BLaER1 (cell line): ENCODE measurements around the gene CDKN2A.

Experiments used
- H3K27ac ChIP-seq: shearing (Covaris generic); formaldehyde crosslinking; 2 replicates; pipeline ENCODE4 v1.8.1; 2022
- H3K27me3 ChIP-seq: shearing (Covaris generic); formaldehyde crosslinking; 2 replicates; pipeline ENCODE4 v1.8.1; 2022
- H3K36me3 ChIP-seq: shearing (Covaris generic); formaldehyde crosslinking; 2 replicates; pipeline ENCODE4 v1.8.1; 2022
- H3K4me1 ChIP-seq: shearing (Covaris generic); formaldehyde crosslinking; 2 replicates; pipeline ENCODE4 v1.8.1; 2022
- H3K4me2 ChIP-seq: shearing (Covaris generic); formaldehyde crosslinking; 2 replicates; pipeline ENCODE4 v1.8.1; 2022
- H3K4me3 ChIP-seq: shearing (Covaris generic); formaldehyde crosslinking; 2 replicates; pipeline ENCODE4 v1.8.1; 2022
- H3K9ac ChIP-seq: shearing (Covaris generic); formaldehyde crosslinking; 2 replicates; pipeline ENCODE4 v1.8.1; 2022
- H3K9me3 ChIP-seq: shearing (Covaris generic); formaldehyde crosslinking; 2 replicates; pipeline ENCODE4 v1.8.1; 2022
- H4K20me1 ChIP-seq: shearing (Covaris generic); formaldehyde crosslinking; 2 replicates; pipeline ENCODE4 v1.8.1; 2022
- Cebpa-rat ChIP-seq: shearing (Covaris generic); IDR thresholded peaks from 2 replicates; pipeline ENCODE4 v1.8.1; 2022

The CDKN2A gene

GRCh38 chr9:21995666-21996398 is 1.6 kb upstream of the CDKN2A start:
- H3K27me3 ChIP-seq = peaks cover 83% of the 10 kb centered on the region
- H3K27ac ChIP-seq = peak overlapping the region; percentile 88; the same call in 1 of the 2 replicates

GRCh38 chr9:21995006-21995665 is 944 bp upstream of the CDKN2A start:
- H3K9me3 ChIP-seq = peaks cover 2% of the 10 kb centered on the region
- no peaks in the 10 kb centered on the region for H3K36me3 ChIP-seq
- H3K9ac ChIP-seq = peak overlapping the region; percentile 86
- TF ChIP-seq Cebpa-rat = no peak
- peaks cover 63% of the 10 kb centered on the region for H4K20me1 ChIP-seq
- peak overlapping the region; percentile 88 for H3K27ac ChIP-seq
- peaks cover 83% of the 10 kb centered on the region for H3K27me3 ChIP-seq
- peak overlapping the region; percentile 88 for H3K4me2 ChIP-seq
- H3K4me1 ChIP-seq = peaks cover 16% of the 10 kb centered on the region
- H3K4me3 ChIP-seq = peak overlapping the region; percentile 80

More at GRCh38 chr9:21995666-21996398, 1.6 kb upstream of the CDKN2A start:
- peaks cover 16% of the 10 kb centered on the region for H3K4me1 ChIP-seq
- H3K9ac ChIP-seq = peak overlapping the region; percentile 86
- no peaks in the 10 kb centered on the region for H3K9me3 ChIP-seq
- H4K20me1 ChIP-seq = peaks cover 63% of the 10 kb centered on the region
- TF ChIP-seq Cebpa-rat = no peak
- H3K4me2 ChIP-seq = peak overlapping the region; percentile 88
- H3K4me3 ChIP-seq = peak overlapping the region; percentile 80
- no peaks in the 10 kb centered on the region for H3K36me3 ChIP-seq

- Histone ChIP-seq H3K4me1 (peaks cover 16% of the 10 kb centered on the region), H3K27me3 (peaks cover 83% of the 10 kb centered on the region), H3K9ac (peak within 1 kb of the TSS; percentile 86), H3K27ac (peak within 1 kb of the TSS; percentile 88), H3K4me2 (peak within 1 kb of the TSS; percentile 88), H3K9me3 (peaks cover 8% of the 10 kb centered on the region), H3K36me3 (peaks cover 4% of the 10 kb centered on the region; the same call in 1 of the 2 replicates), H3K4me3 (peak within 1 kb of the TSS; percentile 80), H4K20me1 (peaks cover 63% of the 10 kb centered on the region)
- no peak for TF ChIP-seq Cebpa-rat
Observed at GRCh38 chr9:21994556-21995005, 389 bp upstream of the CDKN2A start, which contains the start of gene CDKN2B-AS1. CDKN2B-AS1 (plus strand) TSS chr9:21994791.

GRCh38 chr9:21993007-21993406 is 1.2 kb downstream of the CDKN2A start:
- H3K4me3 ChIP-seq = peak overlapping the region; percentile 80
- peak overlapping the region; percentile 77 for H3K9ac ChIP-seq
- peaks cover 16% of the 10 kb centered on the region for H3K4me1 ChIP-seq
- peaks cover 91% of the 10 kb centered on the region for H3K27me3 ChIP-seq
- H3K4me2 ChIP-seq = peak overlapping the region; percentile 83
- H3K36me3 ChIP-seq = peaks cover 7% of the 10 kb centered on the region; the same call in 1 of the 2 replicates
- H3K27ac ChIP-seq = peak overlapping the region; percentile 73; the same call in 1 of the 2 replicates
- H4K20me1 ChIP-seq = peaks cover 69% of the 10 kb centered on the region
- no peak for TF ChIP-seq Cebpa-rat
- H3K9me3 ChIP-seq = peaks cover 13% of the 10 kb centered on the region

GRCh38 chr9:21991072-21991959 is 2.9 kb downstream of the CDKN2A start:
- H3K4me3 ChIP-seq = no peak overlapping the region
- H3K4me2 ChIP-seq = no peak overlapping the region
- peaks cover 7% of the 10 kb centered on the region; the same call in 1 of the 2 replicates for H3K36me3 ChIP-seq
- H4K20me1 ChIP-seq = peaks cover 83% of the 10 kb centered on the region
- no peak overlapping the region for H3K9ac ChIP-seq
- TF ChIP-seq Cebpa-rat = no peak
- H3K9me3 ChIP-seq = peaks cover 13% of the 10 kb centered on the region
- H3K27me3 ChIP-seq = peaks cover 91% of the 10 kb centered on the region
- no peak overlapping the region for H3K27ac ChIP-seq
- peaks cover 12% of the 10 kb centered on the region for H3K4me1 ChIP-seq

GRCh38 chr9:21989440-21990189 is 4.6 kb downstream of the CDKN2A start:
- Histone ChIP-seq H3K27ac (no peak overlapping the region), H3K4me2 (no peak overlapping the region), H3K4me3 (0 out of 2 replicates have a peak overlapping the region, but pooled peaks have one; percentile 4)

GRCh38 chr9:21988056-21988990 is 5.9 kb downstream of the CDKN2A start:
- no peaks in the 10 kb centered on the region for H3K4me1 ChIP-seq
- peaks cover 7% of the 10 kb centered on the region; the same call in 1 of the 2 replicates for H3K36me3 ChIP-seq
- peaks cover 93% of the 10 kb centered on the region for H3K27me3 ChIP-seq
- peaks cover 94% of the 10 kb centered on the region for H4K20me1 ChIP-seq
- no peak overlapping the region for H3K9ac ChIP-seq
- no peak overlapping the region for H3K4me3 ChIP-seq
- no peak overlapping the region for H3K4me2 ChIP-seq
- H3K9me3 ChIP-seq = peaks cover 13% of the 10 kb centered on the region
- no peak overlapping the region for H3K27ac ChIP-seq
- no peak for TF ChIP-seq Cebpa-rat

More at GRCh38 chr9:21989440-21990189, 4.6 kb downstream of the CDKN2A start:
- H3K27me3 ChIP-seq = peaks cover 91% of the 10 kb centered on the region
- H3K9me3 ChIP-seq = peaks cover 13% of the 10 kb centered on the region
- H3K36me3 ChIP-seq = peaks cover 7% of the 10 kb centered on the region; the same call in 1 of the 2 replicates
- no peak overlapping the region for H3K9ac ChIP-seq
- H3K4me1 ChIP-seq = peaks cover 4% of the 10 kb centered on the region; the same call in 1 of the 2 replicates
- H4K20me1 ChIP-seq = peaks cover 89% of the 10 kb centered on the region
- no peak for TF ChIP-seq Cebpa-rat
